ENCODE measurements around the gene ANKRD9. TPM values are rescaled to one million over a fixed set of nuclear protein-coding genes. Genes with fewer than 3 reads are reported as not detected.

Gene ANKRD9
- total RNA-seq, 1 experiment from 2014 or later: 29.8 TPM

DNA sequence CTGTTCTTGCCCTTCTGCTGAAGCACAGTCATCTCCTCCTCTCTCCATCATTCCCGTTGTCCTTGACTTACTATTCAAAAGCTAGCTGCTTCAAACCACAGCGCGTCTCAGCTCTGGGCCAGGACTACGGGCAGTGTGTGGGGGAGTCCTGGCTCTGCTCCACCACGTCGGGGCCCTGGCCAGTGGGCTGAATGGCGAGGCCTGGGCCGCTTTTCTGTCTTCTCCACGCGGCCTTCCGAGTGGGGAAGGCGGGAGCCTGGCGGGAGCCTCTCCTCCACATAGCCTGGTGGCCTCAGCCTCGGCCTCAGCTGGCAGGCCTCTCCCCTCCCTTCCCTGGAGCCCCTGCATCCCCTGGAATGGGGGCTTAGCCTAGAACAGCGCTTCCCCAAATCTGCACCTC lies 16.5 kb downstream of the ANKRD9 start:
- Histone ChIP-seq H3K9me3 (ENCODE audit: control insufficient read depth, low read depth, low read length) (no peaks in the 10 kb centered on the region), H4K20me1 (ENCODE audit: control insufficient read depth, insufficient read depth, insufficient read length) (no peaks in the 10 kb centered on the region), H3T11ph (ENCODE audit: low read length) (no peak overlapping the region), H2BK20ac (ENCODE audit: low read depth, low read length, poor library complexity, severe bottlenecking) (no peak overlapping the region), H3K4me1 (ENCODE audit: insufficient read depth, low read length) (no peaks in the 10 kb centered on the region), H3K23me2 (ENCODE audit: insufficient read length, low read depth, low read length, poor library complexity, severe bottlenecking) (no peaks in the 10 kb centered on the region), H3K4ac (ENCODE audit: low read depth, low read length) (no peak overlapping the region), H3K4me2 (ENCODE audit: insufficient read depth, insufficient read length, low read length) (no peak overlapping the region), H3K23ac (ENCODE audit: insufficient read length, low read depth, low read length) (no peak overlapping the region), H3K9ac (ENCODE audit: extremely low read depth, insufficient read length, low read length) (no peak overlapping the region), H2BK5ac (ENCODE audit: insufficient read length, low read length) (no peak overlapping the region), H3K14ac (ENCODE audit: insufficient read depth, low read length) (no peak overlapping the region), H2BK12ac (ENCODE audit: insufficient read length, low read depth, low read length) (no peak overlapping the region), H4K8ac (replicated peaks; ENCODE audit: insufficient read length, low read depth, low read length) (no peak overlapping the region), H4K91ac (ENCODE audit: insufficient read length, low read depth, low read length) (no peak overlapping the region), H2BK15ac (ENCODE audit: low read depth, low read length) (no peak overlapping the region), H3K79me1 (ENCODE audit: insufficient read depth, low read depth, low read length, poor library complexity, severe bottlenecking) (no peaks in the 10 kb centered on the region), H2BK120ac (ENCODE audit: low read depth, low read length, poor library complexity, severe bottlenecking) (no peak overlapping the region), H3K18ac (ENCODE audit: insufficient read length, low read depth, low read length) (no peak overlapping the region), H3K27me3 (ENCODE audit: insufficient read depth, low read length) (no peaks in the 10 kb centered on the region), H4K5ac (ENCODE audit: insufficient read length, low read depth, low read length) (no peak overlapping the region), H3K27ac (ENCODE audit: insufficient read length, low read depth, low read length) (no peak overlapping the region), H2AK5ac (ENCODE audit: insufficient read length, low read length) (no peak overlapping the region), H3K56ac (ENCODE audit: insufficient read length, low read depth, low read length) (no peak overlapping the region), H2AFZ (ENCODE audit: low read length) (no peak overlapping the region), H3K79me2 (ENCODE audit: insufficient read depth, low read length) (no peaks in the 10 kb centered on the region)
- H3K36me3 Mint-ChIP-seq (ENCODE audit: insufficient read depth in 1 of 3, low read depth in 3 of 3): peaks cover 0 to 2% (median 1%) of the 10 kb centered on the region in 3 experiments; a peak in 2 of 7 replicates
- H3K27ac Mint-ChIP-seq: peak overlapping the region in 1 of 3 experiments; percentile 20; a peak in 1 of 7 replicates
- H3K4me3 Mint-ChIP-seq: no peak overlapping the region
- no peaks in the 10 kb centered on the region; a peak in 1 of 5 replicates for H3K9me3 Mint-ChIP-seq
- H3K4me1 Mint-ChIP-seq: no peaks in the 10 kb centered on the region
- no peaks in the 10 kb centered on the region; the same call in 1 of the 2 replicates for H3K27me3 Mint-ChIP-seq (ENCODE audit: low read depth)
- DNase-seq: no peak
- TF ChIP-seq CTCF (conservative IDR thresholded peaks at IDR 0.05): no peak
- no CpG with 5 or more reads among the region's 15 CpGs for WGBS (ENCODE audit: extremely low coverage, insufficient read length, low lambda C conversion rate)

All from H9 (cell line).